Psoas muscle (tissue), 8 donors: Measurements from ENCODE around the gene USP24. TPM values are rescaled to one million over a fixed set of nuclear protein-coding genes. Genes with fewer than 3 reads are reported as not detected.

ENCODE experiments used
- ATAC-seq, 4 donors: fragments of 200-7000 bp; cut with Tn5 transposase; one replicate each; pipeline ENCODE4 v1.9.1; 2020; ENCODE audit warnings: moderate library complexity in 3 of 4, mild to moderate bottlenecking in 2 of 4
- DNase-seq, 2 donors: peaks; one replicate each; pipeline ENCODE4 v3.0.0-alpha.2; 2020
- H3K27ac ChIP-seq: fragments of 200-600 bp; one replicate; pipeline ENCODE4 v1.8.0; 2022
- H3K27me3 ChIP-seq, 3 donors: fragments of 200-600 bp in 1 of 3; one replicate each; pipeline versions ENCODE4 v1.6.1 to v1.8.0; 2013 to 2022; ENCODE audit warnings: low read length in 2 of 3, mild to moderate bottlenecking in 2 of 3, moderate library complexity in 1 of 3; ENCODE audit not compliant: insufficient read depth in 3 of 3
- H3K36me3 ChIP-seq, 2 donors: fragments of 200-600 bp in 1 of 2; one replicate each; pipeline versions ENCODE4 v1.6.1 to v1.8.0; 2013 to 2022; ENCODE audit warnings: low read depth in 1 of 2, mild to moderate bottlenecking in 1 of 2, moderate library complexity in 1 of 2; ENCODE audit not compliant: insufficient read depth in 1 of 2
- H3K4me1 ChIP-seq: fragments of 200-600 bp; one replicate; pipeline ENCODE4 v1.8.0; 2022
- H3K4me3 ChIP-seq: fragments of 200-600 bp; one replicate; pipeline ENCODE4 v1.8.0; 2022; ENCODE audit warnings: mild to moderate bottlenecking
- H3K9me3 ChIP-seq: fragments of 200-600 bp; one replicate; pipeline ENCODE4 v1.8.0; 2022
- CTCF ChIP-seq: fragments of 200-600 bp; IDR thresholded peaks from one replicate; pipeline ENCODE4 v1.8.0; 2022; ENCODE audit warnings: antibody characterized with exemption
- whole genome bisulfite sequencing, 3 donors: extraction: QIAGEN DNeasy Blood & Tissue Kit; methylation state at CpG; one replicate each; pipeline versions ENCODE4 v1.1.6 to v1.1.7; 2013; 5-methylcytosine and 5-hydroxymethylcytosine counted together
- intact Hi-C, 2 donors: fragments of 100-400 bp; cut with DNase I; formaldehyde crosslinking; loops; one replicate each; pipeline versions ENCODE4 v1.11.0 to v1.14.2; 2022
- polyA plus RNA-seq, 3 donors: library from polyadenylated mRNA; stranded (reverse); fragments of 200-250 nt; gene quantifications; one replicate each; pipeline ENCODE4 v1.2.3, GENCODE V29; 2013
- total RNA-seq, 4 donors: library from RNA; stranded (reverse); fragmentation: NEBNext Ultra II Directional in 2 of 4; extraction: Animal tissue kit (Norgen Biotek cat#: 25700) in 2 of 4; gene quantifications; one replicate each; pipeline versions ENCODE4 v1.2.1 to v1.2.4, GENCODE V29; 2021 to 2023
- donor health status: healthy with polysubstance abuse.
- donor health status: DM: no; HTN: no; CAD: no; lungs with moderate emphysema.
- donor health status: Bipolar disorder and iron deficiency.
- donor health status: healthy.
- donor health status: DM: yes; HTN: yes; CAD: no.
- donor health status: DM: no; HTN: no; CAD: no.
- donor health status: DM: no; HTN: no; CAD: no.
- donor health status: DM: yes; HTN: yes; CAD: no.

The USP24 gene
- total and polyA plus RNA-seq, 7 donors, result 14.6 to 67.9 (median 53.2) TPM

- WGBS, 3 donors, result 56 to 59% (median 56%) methylated on average over 7 of the region's 7 CpGs
- ATAC-seq (peak; percentile 20 to 81 (median 68)), DNase-seq (no peak)
- H3K27me3 ChIP-seq, result no peaks in the 10 kb centered on the region
- H3K27ac ChIP-seq, result peak overlapping the region; percentile 30
- H3K4me1 ChIP-seq, result peaks cover 18% of the 10 kb centered on the region
- no peaks in the 10 kb centered on the region for H3K36me3 ChIP-seq
- H3K4me3 ChIP-seq, result no peak overlapping the region
- H3K9me3 ChIP-seq, result no peaks in the 10 kb centered on the region
- TF ChIP-seq CTCF, result no peak
- intact Hi-C loops, result no loop called here
These were observed 161.8 kb downstream of the USP24 start for GRCh38 chr1:55053265-55053954.

GRCh38 chr1:55052221-55053142 is 162.7 kb downstream of the USP24 start:
- WGBS, 3 donors, result 72 to 74% (median 72%) methylated on average over 29 of the region's 29 CpGs
- no peak for TF ChIP-seq CTCF
- ATAC-seq (peak; percentile 40 to 66 (median 62)), DNase-seq (peak in 1 of 2 donors; percentile 67)
- Histone ChIP-seq H3K9me3 (no peaks in the 10 kb centered on the region), H3K27me3 (no peaks in the 10 kb centered on the region), H3K36me3 (no peaks in the 10 kb centered on the region), H3K4me3 (no peak overlapping the region), H3K4me1 (peaks cover 18% of the 10 kb centered on the region), H3K27ac (peak overlapping the region; percentile 30)
- intact Hi-C loops, result no loop called here

DNA sequence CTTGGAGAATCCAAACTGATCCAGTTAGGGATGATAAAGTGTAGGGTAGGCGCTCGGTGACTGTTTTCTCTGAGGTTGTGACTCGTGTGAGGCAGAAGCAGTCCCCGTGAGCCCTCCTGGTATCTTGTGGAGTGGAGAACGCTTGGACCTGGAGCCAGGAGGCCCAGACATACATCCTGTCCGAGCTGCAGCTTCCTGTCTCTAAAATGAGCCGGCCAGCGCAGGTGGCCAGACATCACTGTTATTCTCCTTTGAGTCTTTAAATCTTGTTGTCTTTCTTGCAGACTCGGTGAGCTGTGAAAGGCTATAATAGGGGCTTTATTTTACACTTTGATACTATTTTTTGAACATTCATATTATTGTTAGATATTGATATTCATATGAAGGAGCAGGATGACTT is 163.5 kb downstream of the USP24 start:
- ATAC-seq (no peak), DNase-seq (no peak)
- H3K27me3 ChIP-seq, result no peaks in the 10 kb centered on the region
- TF ChIP-seq CTCF, result no peak
- intact Hi-C loops, result no loop called here
- no peak overlapping the region for H3K4me3 ChIP-seq
- H3K9me3 ChIP-seq, result no peaks in the 10 kb centered on the region
- 68 to 71% (median 71%) methylated on average over 9 of the region's 9 CpGs for WGBS, 3 donors
- no peaks in the 10 kb centered on the region for H3K36me3 ChIP-seq
- peaks cover 18% of the 10 kb centered on the region for H3K4me1 ChIP-seq
- no peak overlapping the region for H3K27ac ChIP-seq

- H3K4me1 ChIP-seq, result peaks cover 18% of the 10 kb centered on the region
- intact Hi-C loops, result no loop called here
- no peak for TF ChIP-seq CTCF
- ATAC-seq (no peak), DNase-seq (no peak)
- whole genome bisulfite sequencing, 3 donors, result 83 to 92% (median 89%) methylated on average over 5 of the region's 5 CpGs
- H3K36me3 ChIP-seq, result no peaks in the 10 kb centered on the region
- H3K9me3 ChIP-seq, result no peaks in the 10 kb centered on the region
- no peak overlapping the region for H3K27ac ChIP-seq
- no peak overlapping the region for H3K4me3 ChIP-seq
- H3K27me3 ChIP-seq, result no peaks in the 10 kb centered on the region
These were observed 164.0 kb downstream of the USP24 start for GRCh38 chr1:55051169-55051568.
